ENCODE measurements around the gene JAK1.

Gene JAK1

GRCh38 chr1:64850846-64851245 lies 115.5 kb downstream of the JAK1 start:
- no peak for TF ChIP-seq CTCF (IDR thresholded peaks at IDR 0.05; ENCODE audit: low read depth, low read length, missing control alignments)
- no peak for DNase-seq (ENCODE audit: low read depth)
- no peak overlapping the region for H3K4me3 ChIP-seq (ENCODE audit: low read depth, low read length)

- no peak for TF ChIP-seq CTCF (IDR thresholded peaks at IDR 0.05; ENCODE audit: low read depth, low read length, missing control alignments)
- H3K4me3 ChIP-seq (ENCODE audit: low read depth, low read length), result no peak overlapping the region
- DNase-seq (ENCODE audit: low read depth), result no peak
Observed at GRCh38 chr1:64849942-64850341, 116.4 kb downstream of the JAK1 start.

GRCh38 chr1:64848803-64849202 lies 117.5 kb downstream of the JAK1 start:
- DNase-seq (ENCODE audit: low read depth), result no peak
- H3K4me3 ChIP-seq (ENCODE audit: low read depth, low read length), result no peak overlapping the region
- no peak for TF ChIP-seq CTCF (IDR thresholded peaks at IDR 0.05; ENCODE audit: low read depth, low read length, missing control alignments)

- TF ChIP-seq CTCF (IDR thresholded peaks at IDR 0.05; ENCODE audit: low read depth, low read length, missing control alignments), result no peak
- no peak overlapping the region for H3K4me3 ChIP-seq (ENCODE audit: low read depth, low read length)
- DNase-seq (ENCODE audit: low read depth), result no peak
Observed at GRCh38 chr1:64848136-64848535, 118.2 kb downstream of the JAK1 start.

GRCh38 chr1:64847666-64848065 lies 118.7 kb downstream of the JAK1 start:
- no peak for TF ChIP-seq CTCF (IDR thresholded peaks at IDR 0.05; ENCODE audit: low read depth, low read length, missing control alignments)
- no peak overlapping the region for H3K4me3 ChIP-seq (ENCODE audit: low read depth, low read length)
- DNase-seq (ENCODE audit: low read depth), result no peak

- no peak for DNase-seq (ENCODE audit: low read depth)
- no peak for TF ChIP-seq CTCF (IDR thresholded peaks at IDR 0.05; ENCODE audit: low read depth, low read length, missing control alignments)
- no peak overlapping the region for H3K4me3 ChIP-seq (ENCODE audit: low read depth, low read length)
Observed at GRCh38 chr1:64846573-64847430, 119.5 kb downstream of the JAK1 start.
